Stimulated activated CD8-positive, alpha-beta memory T cell treated with anti-CD3 and anti-CD28 coated beads, Interleukin-15, amount 100 ng/mL, for 48 hours (primary cell): ENCODE measurements around the gene FAM131C.
"Not testable (repeated sequence)": the region's sequence is repeated elsewhere in the genome, so short reads cannot be mapped to it uniquely, and the experiment has no call there.

Experiments used
- DNase-seq, 2 donors: peaks; one replicate each; pipeline ENCODE4 v3.0.0-alpha.2; 2020; ENCODE audit warnings: low read depth in 2 of 2

Gene FAM131C

GRCh38 chr1:16061266-16061665 is 12.2 kb downstream of the FAM131C start:
- DNase-seq: no peak

- DNase-seq: not testable (repeated sequence)
Observed at GRCh38 chr1:16058394-16059120, 14.9 kb downstream of the FAM131C start.

GRCh38 chr1:16057314-16057915 is 16.0 kb downstream of the FAM131C start:
- DNase-seq: not testable (repeated sequence)

GRCh38 chr1:16056521-16056912 is 16.9 kb downstream of the FAM131C start:
- not testable (repeated sequence) for DNase-seq

- peak; percentile 73 to 76 for DNase-seq
Observed at GRCh38 chr1:16055613-16056520, 17.6 kb downstream of the FAM131C start.

GRCh38 chr1:16054598-16055540 is 18.6 kb downstream of the FAM131C start:
- no peak for DNase-seq

- DNase-seq: no peak
Observed at GRCh38 chr1:16053781-16054502, 19.5 kb downstream of the FAM131C start.

GRCh38 chr1:16051949-16052348 is 21.5 kb downstream of the FAM131C start:
- not testable (repeated sequence) for DNase-seq

GRCh38 chr1:16051039-16051438 is 22.4 kb downstream of the FAM131C start:
- no peak for DNase-seq

GRCh38 chr1:16050328-16050727 is 23.1 kb downstream of the FAM131C start:
- no peak for DNase-seq

- peak in 1 of 2 donors; percentile 21 for DNase-seq
Observed at GRCh38 chr1:16048573-16049189, 24.8 kb downstream of the FAM131C start.

- no peak for DNase-seq
Observed at GRCh38 chr1:16047791-16048475, 25.5 kb downstream of the FAM131C start.

GRCh38 chr1:16046842-16047241 is 26.6 kb downstream of the FAM131C start:
- DNase-seq: no peak

- no peak for DNase-seq
Observed at GRCh38 chr1:16043950-16044349, 29.5 kb downstream of the FAM131C start.

GRCh38 chr1:16043521-16043920 is 29.9 kb downstream of the FAM131C start, which contains the start of gene CLCNKB:
Gene CLCNKB (plus strand): TSS chr1:16043782. CDS start chr1:16044493, 711 bp downstream.
- DNase-seq: no peak

- DNase-seq: not testable (repeated sequence)
Observed at GRCh38 chr1:16042654-16043053, 30.8 kb downstream of the FAM131C start.

- DNase-seq: no peak
Observed at GRCh38 chr1:16042096-16042495, 31.4 kb downstream of the FAM131C start.

- DNase-seq: no peak
Observed at GRCh38 chr1:16041200-16041599, 32.3 kb downstream of the FAM131C start.

GRCh38 chr1:16039871-16040270 is 33.6 kb downstream of the FAM131C start:
- DNase-seq: not testable (repeated sequence)

GRCh38 chr1:16038620-16038912 is 34.9 kb downstream of the FAM131C start:
- no peak for DNase-seq
